Vagina (tissue), 2 donors: ENCODE measurements around the gene CRELD2.

Experiments used
- POLR2AphosphoS5 ChIP-seq, 2 donors: sonication (generic); formaldehyde crosslinking; IDR thresholded peaks; one replicate each; pipeline ENCODE4 v1.9.0; 2017; ENCODE audit warnings: antibody characterized with exemption in 2 of 2, mild to moderate bottlenecking in 2 of 2, low read depth in 1 of 2; ENCODE audit not compliant: insufficient read depth in 1 of 2
- TF ChIP-seq, protein P1 (sequence below), 3 experiments: fragments of 450-650 bp in 2 of 3; fragments of 200-600 bp in 1 of 3; sonication (generic) in 1 of 3; IDR thresholded peaks; one replicate each; pipeline ENCODE4 v1.5.1; 2017 to 2019; ENCODE audit warnings: antibody characterized with exemption in 3 of 3, mild to moderate bottlenecking in 2 of 3, moderate library complexity in 2 of 3

DNA sequence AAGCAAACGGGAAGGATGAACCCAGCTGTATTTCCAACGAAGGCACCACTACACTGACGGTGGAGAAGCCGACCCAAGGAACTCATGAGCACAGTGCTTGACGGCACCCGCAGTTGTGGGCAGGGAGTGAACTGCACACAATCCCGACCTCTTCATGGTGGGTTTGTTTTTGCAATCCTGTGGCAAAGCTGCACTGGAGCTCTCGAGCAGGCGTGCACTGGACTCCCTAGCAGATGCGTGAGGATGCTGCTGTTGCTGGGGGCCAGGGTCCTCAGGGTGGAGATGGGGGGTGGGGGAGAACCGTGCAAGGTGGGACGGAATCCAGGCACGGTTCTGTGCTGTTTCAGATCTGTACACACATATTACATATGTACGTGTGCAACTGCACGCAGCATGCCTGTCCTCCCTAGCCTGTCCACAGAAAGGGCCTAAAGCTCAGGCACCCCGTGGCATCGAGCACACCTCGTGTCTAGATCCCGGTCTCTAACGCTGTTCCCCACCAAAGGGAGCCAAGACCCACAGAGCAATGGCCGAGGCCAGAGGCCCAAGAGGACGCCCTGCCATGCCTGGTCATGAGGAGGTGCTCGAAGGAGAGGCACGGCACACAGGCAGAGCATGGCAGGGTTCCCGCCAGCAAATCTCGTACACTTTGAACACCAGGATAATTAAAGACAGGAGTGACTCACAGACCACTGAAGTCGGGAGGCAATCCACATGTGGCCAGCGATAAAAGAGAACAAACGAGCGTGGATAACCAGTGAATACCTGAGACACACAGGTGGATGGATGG, 17.8 kb upstream of the CRELD2 start:
- TF ChIP-seq, protein P1, sequence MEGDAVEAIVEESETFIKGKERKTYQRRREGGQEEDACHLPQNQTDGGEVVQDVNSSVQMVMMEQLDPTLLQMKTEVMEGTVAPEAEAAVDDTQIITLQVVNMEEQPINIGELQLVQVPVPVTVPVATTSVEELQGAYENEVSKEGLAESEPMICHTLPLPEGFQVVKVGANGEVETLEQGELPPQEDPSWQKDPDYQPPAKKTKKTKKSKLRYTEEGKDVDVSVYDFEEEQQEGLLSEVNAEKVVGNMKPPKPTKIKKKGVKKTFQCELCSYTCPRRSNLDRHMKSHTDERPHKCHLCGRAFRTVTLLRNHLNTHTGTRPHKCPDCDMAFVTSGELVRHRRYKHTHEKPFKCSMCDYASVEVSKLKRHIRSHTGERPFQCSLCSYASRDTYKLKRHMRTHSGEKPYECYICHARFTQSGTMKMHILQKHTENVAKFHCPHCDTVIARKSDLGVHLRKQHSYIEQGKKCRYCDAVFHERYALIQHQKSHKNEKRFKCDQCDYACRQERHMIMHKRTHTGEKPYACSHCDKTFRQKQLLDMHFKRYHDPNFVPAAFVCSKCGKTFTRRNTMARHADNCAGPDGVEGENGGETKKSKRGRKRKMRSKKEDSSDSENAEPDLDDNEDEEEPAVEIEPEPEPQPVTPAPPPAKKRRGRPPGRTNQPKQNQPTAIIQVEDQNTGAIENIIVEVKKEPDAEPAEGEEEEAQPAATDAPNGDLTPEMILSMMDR (IDR thresholded peaks at IDR 0.05), result no peak
- no peak for TF ChIP-seq POLR2AphosphoS5 (IDR thresholded peaks at IDR 0.05; ENCODE audit: insufficient read depth in 1 of 2, low read depth in 1 of 2)
